Sigmoid colon (tissue), 7 donors: ENCODE measurements around the gene CACNA1G. TPM values are rescaled to one million over a fixed set of nuclear protein-coding genes. Genes with fewer than 3 reads are reported as not detected.

ENCODE experiments used
- DNase-seq: peaks from one replicate; pipeline ENCODE4 v3.0.0-alpha.2; 2019
- H3K27ac ChIP-seq, 4 donors: fragments of 200-600 bp; sonication (generic); one replicate each; pipeline ENCODE4 v1.5.1; 2016 to 2019; ENCODE audit warnings: mild to moderate bottlenecking in 1 of 4
- H3K27me3 ChIP-seq, 3 donors: fragments of 200-600 bp; sonication (generic); one replicate each; pipeline ENCODE4 v1.5.1; 2019; ENCODE audit warnings: mild to moderate bottlenecking in 1 of 3
- H3K36me3 ChIP-seq, 4 donors: fragments of 200-600 bp; sonication (generic); one replicate each; pipeline ENCODE4 v1.5.1; 2016 to 2019
- H3K4me1 ChIP-seq, 4 donors: fragments of 200-600 bp; sonication (generic); one replicate each; pipeline ENCODE4 v1.5.1; 2017 to 2019
- H3K4me3 ChIP-seq, 4 donors: fragments of 200-600 bp; sonication (generic); one replicate each; pipeline ENCODE4 v1.5.1; 2017 to 2019; ENCODE audit warnings: mild to moderate bottlenecking in 2 of 4, moderate library complexity in 1 of 4
- H3K9me3 ChIP-seq, 4 donors: fragments of 200-600 bp in 3 of 4; sonication (generic) in 3 of 4; one replicate each; pipeline versions ENCODE4 v1.5.1 to v1.6.1; 2013 to 2019
- EP300 ChIP-seq, 4 donors: sonication (generic); formaldehyde crosslinking; IDR thresholded peaks; one replicate each; pipeline ENCODE4 v1.6.1; 2017; ENCODE audit warnings: antibody characterized with exemption in 4 of 4
- POLR2A ChIP-seq, 2 donors: fragments of 450-650 bp; IDR thresholded peaks; one replicate each; pipeline ENCODE4 v1.6.1; 2016; ENCODE audit warnings: antibody characterized with exemption in 2 of 2, mild to moderate bottlenecking in 2 of 2, moderate library complexity in 2 of 2
- POLR2AphosphoS5 ChIP-seq, 4 donors: sonication (generic); formaldehyde crosslinking; IDR thresholded peaks; one replicate each; pipeline ENCODE4 v1.6.1; 2017; ENCODE audit warnings: antibody characterized with exemption in 4 of 4
- WGBS, 2 donors: extraction: QIAGEN DNeasy Blood & Tissue Kit; methylation state at CpG; one replicate each; pipeline ENCODE4 v1.1.7; 2013; 5-methylcytosine and 5-hydroxymethylcytosine counted together
- intact Hi-C: fragments of 100-400 bp; cut with DNase I; formaldehyde crosslinking; loops from one replicate; pipeline ENCODE4 v1.15.1; 2023
- polyA plus RNA-seq, 3 donors: library from polyadenylated mRNA; stranded (reverse); fragments of 200-250 nt; gene quantifications; one replicate each; pipeline ENCODE4 v1.2.3, GENCODE V29; 2013
- total RNA-seq, 4 donors: library from RNA; depleted of rRNA; stranded (reverse); fragments of >200 nt; gene quantifications; one replicate each; pipeline ENCODE4 v1.1.0, GENCODE V29; 2016
- TF ChIP-seq, protein P1 (sequence below), 4 experiments: fragments of 450-650 bp in 3 of 4; fragments of 200-600 bp in 1 of 4; IDR thresholded peaks; one replicate each; pipeline ENCODE4 v1.5.1; 2016 to 2019; ENCODE audit warnings: antibody characterized with exemption in 4 of 4, mild to moderate bottlenecking in 3 of 4, moderate library complexity in 2 of 4
- donor health status: healthy with polysubstance abuse.
- donor health status: Bipolar disorder and iron deficiency.
- donor health status: healthy.

Gene CACNA1G
- total and polyA plus RNA-seq, 7 donors: under 0.01 to 1.4 (median 0.34) TPM; not detected in 1

DNA sequence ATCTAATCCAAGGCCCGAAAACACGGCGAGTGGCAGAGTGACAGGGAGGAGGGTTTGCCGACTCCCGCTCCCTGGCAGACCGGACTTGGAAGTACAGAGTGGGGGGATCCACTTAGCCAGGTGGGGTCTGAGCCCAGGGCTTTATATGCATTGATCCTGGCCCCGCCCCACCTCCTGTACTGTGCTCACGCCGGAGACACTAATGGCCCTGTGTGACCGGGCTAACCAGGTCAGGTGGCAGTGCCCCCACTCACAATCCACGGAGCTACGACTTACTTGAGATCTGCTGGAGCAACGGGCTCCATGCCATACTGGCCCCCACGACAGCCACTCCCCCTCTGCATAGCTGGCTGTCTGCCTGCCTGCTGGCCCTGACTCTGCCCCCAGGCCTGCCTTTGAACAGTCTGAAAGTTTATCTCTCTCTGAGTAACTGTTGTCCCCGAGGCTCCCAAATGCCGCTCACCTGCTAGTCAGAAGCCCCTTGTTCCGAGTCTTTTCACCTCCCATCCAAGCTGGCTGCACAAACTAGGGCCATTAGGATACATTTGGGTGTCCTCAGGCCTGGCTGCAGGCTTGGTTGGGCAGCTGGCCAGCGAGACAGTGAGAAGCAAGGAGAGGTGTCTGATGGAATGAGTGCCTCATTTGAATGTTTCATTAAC is 28.0 kb downstream of the CACNA1G start:
- 72 to 79% methylated on average over 18 of the region's 18 CpGs for whole genome bisulfite sequencing, 2 donors
- H3K4me1 ChIP-seq: peaks cover 0 to 20% (median 19%) of the 10 kb centered on the region in 4 donors
- no peaks in the 10 kb centered on the region for H3K9me3 ChIP-seq
- intact Hi-C loops: no loop called here
- H3K27me3 ChIP-seq: no peaks in the 10 kb centered on the region
- H3K36me3 ChIP-seq: no peaks in the 10 kb centered on the region
- TF ChIP-seq EP300 (IDR thresholded peaks at IDR 0.05) (no peak), POLR2A (IDR thresholded peaks at IDR 0.05) (no peak), POLR2AphosphoS5 (IDR thresholded peaks at IDR 0.05) (no peak)
- TF ChIP-seq, protein P1, sequence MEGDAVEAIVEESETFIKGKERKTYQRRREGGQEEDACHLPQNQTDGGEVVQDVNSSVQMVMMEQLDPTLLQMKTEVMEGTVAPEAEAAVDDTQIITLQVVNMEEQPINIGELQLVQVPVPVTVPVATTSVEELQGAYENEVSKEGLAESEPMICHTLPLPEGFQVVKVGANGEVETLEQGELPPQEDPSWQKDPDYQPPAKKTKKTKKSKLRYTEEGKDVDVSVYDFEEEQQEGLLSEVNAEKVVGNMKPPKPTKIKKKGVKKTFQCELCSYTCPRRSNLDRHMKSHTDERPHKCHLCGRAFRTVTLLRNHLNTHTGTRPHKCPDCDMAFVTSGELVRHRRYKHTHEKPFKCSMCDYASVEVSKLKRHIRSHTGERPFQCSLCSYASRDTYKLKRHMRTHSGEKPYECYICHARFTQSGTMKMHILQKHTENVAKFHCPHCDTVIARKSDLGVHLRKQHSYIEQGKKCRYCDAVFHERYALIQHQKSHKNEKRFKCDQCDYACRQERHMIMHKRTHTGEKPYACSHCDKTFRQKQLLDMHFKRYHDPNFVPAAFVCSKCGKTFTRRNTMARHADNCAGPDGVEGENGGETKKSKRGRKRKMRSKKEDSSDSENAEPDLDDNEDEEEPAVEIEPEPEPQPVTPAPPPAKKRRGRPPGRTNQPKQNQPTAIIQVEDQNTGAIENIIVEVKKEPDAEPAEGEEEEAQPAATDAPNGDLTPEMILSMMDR (IDR thresholded peaks at IDR 0.05): no peak
- no peak for DNase-seq
- H3K4me3 ChIP-seq: no peak overlapping the region
- no peak overlapping the region for H3K27ac ChIP-seq

DNA sequence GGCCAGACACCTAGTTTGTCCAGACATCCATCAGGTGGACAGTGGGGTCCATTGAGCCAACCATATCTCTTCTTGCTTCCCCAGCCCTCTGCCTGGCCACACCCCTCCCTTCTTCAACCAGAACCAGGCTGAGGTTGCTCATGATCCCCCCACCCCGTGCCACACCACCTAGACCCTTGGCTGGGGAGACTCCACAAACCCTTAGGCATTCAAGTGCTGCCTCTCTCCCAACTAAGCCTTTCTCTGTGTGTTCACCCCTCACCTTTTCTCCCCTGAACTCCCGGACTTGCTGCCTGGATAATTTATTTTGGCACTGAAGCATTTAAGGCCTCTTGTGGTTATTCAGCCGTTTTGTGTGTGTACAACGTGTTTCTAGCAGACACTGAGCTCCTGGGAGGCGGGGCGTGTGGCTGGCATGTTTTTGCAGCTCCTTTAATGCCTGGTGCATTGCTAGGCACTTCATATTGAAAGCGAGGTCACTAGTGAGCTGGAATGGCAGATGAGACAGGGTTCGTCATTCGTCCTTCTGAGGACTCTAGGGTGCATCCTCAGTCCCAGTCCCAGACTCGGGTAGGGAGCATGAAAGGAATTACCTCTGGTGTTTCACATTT is 28.7 kb downstream of the CACNA1G start:
- intact Hi-C loops: no loop called here
- Histone ChIP-seq H3K4me3 (no peak overlapping the region), H3K4me1 (peaks cover 0 to 20% (median 19%) of the 10 kb centered on the region in 4 donors), H3K9me3 (no peaks in the 10 kb centered on the region), H3K27ac (no peak overlapping the region), H3K27me3 (no peaks in the 10 kb centered on the region), H3K36me3 (no peaks in the 10 kb centered on the region)
- no peak for DNase-seq
- 47 to 66% methylated on average over 10 of the region's 10 CpGs for WGBS, 2 donors
- no peak for TF ChIP-seq POLR2A (IDR thresholded peaks at IDR 0.05)
- TF ChIP-seq, protein P1 (IDR thresholded peaks at IDR 0.05): no peak
- TF ChIP-seq POLR2AphosphoS5 (IDR thresholded peaks at IDR 0.05): no peak
- no peak for TF ChIP-seq EP300 (IDR thresholded peaks at IDR 0.05)

DNA sequence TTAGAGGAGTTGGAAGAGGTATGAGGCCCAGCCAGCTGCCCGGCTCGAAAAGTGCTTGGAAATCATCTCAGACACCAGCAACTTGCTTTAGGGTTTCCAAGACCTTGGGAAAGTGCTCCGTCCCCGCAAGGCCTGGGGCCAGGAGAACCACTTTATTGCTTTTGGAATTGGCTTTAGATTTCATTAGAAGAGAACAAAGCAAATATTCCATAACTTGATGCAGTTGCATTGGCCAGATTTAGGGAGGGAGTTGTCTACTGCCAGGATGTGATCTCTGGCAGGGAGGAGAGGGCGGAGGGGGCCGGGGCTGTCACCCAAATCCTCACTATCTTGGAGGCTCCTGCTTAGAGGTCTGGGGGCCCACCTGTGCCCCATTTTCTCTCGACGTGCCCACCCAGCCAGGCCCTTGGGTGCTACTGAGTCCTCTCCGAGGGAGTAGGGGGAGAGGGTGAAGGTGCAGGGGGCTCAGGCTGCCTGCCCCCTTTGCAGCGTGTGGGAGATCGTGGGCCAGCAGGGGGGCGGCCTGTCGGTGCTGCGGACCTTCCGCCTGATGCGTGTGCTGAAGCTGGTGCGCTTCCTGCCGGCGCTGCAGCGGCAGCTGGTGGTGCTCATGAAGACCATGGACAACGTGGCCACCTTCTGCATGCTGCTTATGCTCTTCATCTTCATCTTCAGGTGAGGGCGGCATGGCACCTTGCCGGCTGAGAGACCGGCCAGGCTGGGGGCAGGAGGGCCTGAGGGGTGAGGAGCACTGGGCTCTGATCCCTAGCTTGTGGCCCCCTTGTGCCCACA is 30.6 kb downstream of the CACNA1G start:
- intact Hi-C loops: no loop called here
- Histone ChIP-seq H3K27me3 (no peaks in the 10 kb centered on the region), H3K27ac (no peak overlapping the region), H3K9me3 (no peaks in the 10 kb centered on the region), H3K4me3 (no peak overlapping the region), H3K36me3 (no peaks in the 10 kb centered on the region), H3K4me1 (peaks cover 0 to 20% (median 19%) of the 10 kb centered on the region in 4 donors)
- WGBS, 2 donors: 94 to 96% methylated on average over 24 of the region's 24 CpGs
- no peak for DNase-seq
- no peak for TF ChIP-seq EP300 (IDR thresholded peaks at IDR 0.05)
- TF ChIP-seq POLR2A (IDR thresholded peaks at IDR 0.05): no peak
- TF ChIP-seq POLR2AphosphoS5 (IDR thresholded peaks at IDR 0.05): no peak
- TF ChIP-seq, protein P1 (IDR thresholded peaks at IDR 0.05): no peak

DNA sequence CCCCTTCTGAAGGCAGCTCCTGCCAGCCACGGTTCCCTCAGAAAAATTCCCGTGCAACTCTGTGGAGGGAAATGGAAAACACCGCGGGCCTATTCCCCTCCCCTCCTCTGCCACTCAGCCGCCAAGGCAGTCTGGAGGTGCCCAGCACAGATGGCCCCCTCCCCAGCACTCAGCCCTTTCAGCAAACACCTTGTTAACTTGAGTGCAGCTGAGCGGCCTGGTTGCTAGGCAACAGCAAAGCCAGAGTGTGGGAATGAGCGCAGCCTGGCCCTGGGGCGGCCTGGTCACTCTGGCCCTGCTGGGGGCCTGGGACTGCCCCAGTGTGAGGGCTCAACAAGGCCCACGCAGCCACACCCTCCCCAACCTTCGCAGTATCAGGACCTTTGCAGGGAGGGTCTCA is 32.8 kb downstream of the CACNA1G start:
- Histone ChIP-seq H3K9me3 (no peaks in the 10 kb centered on the region), H3K36me3 (no peaks in the 10 kb centered on the region), H3K4me1 (peaks cover 0 to 20% (median 18%) of the 10 kb centered on the region in 4 donors), H3K27ac (no peak overlapping the region), H3K4me3 (no peak overlapping the region), H3K27me3 (no peaks in the 10 kb centered on the region)
- WGBS, 2 donors: 63 to 66% methylated on average over 10 of the region's 10 CpGs
- TF ChIP-seq POLR2A (IDR thresholded peaks at IDR 0.05) (no peak), EP300 (IDR thresholded peaks at IDR 0.05) (no peak), POLR2AphosphoS5 (IDR thresholded peaks at IDR 0.05) (no peak)
- TF ChIP-seq, protein P1 (IDR thresholded peaks at IDR 0.05): no peak
- DNase-seq: no peak
- intact Hi-C loops: no loop called here
